MM.1S (cell line): Measurements from ENCODE around the gene APOBEC2.

ENCODE experiments used
- DNase-seq: peaks from one replicate; pipeline ENCODE4 v3.0.0-alpha.2; 2015
- H2AFZ ChIP-seq: fragments of 300-600 bp; sonication (generic); 2 replicates; pipeline ENCODE4 v1.6.0; 2016; ENCODE audit warnings: antibody characterized with exemption, low read length
- H3F3A ChIP-seq: fragments of 300-600 bp; sonication (generic); 2 replicates; pipeline ENCODE4 v1.6.1; 2016; ENCODE audit warnings: mild to moderate bottlenecking, antibody characterized with exemption, low read length, moderate library complexity, mixed read lengths; ENCODE audit not compliant: insufficient read depth
- H3K27ac ChIP-seq: fragments of 300-600 bp; sonication (generic); 2 replicates; pipeline ENCODE4 v1.5.1; 2016; ENCODE audit warnings: mild to moderate bottlenecking, low read length
- H3K27me3 ChIP-seq: fragments of 300-600 bp; sonication (generic); replicated peaks from 2 replicates; pipeline ENCODE4 v1.6.0; 2016; ENCODE audit warnings: low read length; ENCODE audit not compliant: insufficient read depth
- H3K36me3 ChIP-seq: fragments of 300-600 bp; sonication (generic); replicated peaks from 2 replicates; pipeline ENCODE4 v1.6.1; 2016; ENCODE audit warnings: mild to moderate bottlenecking, low read length, mixed read lengths; ENCODE audit not compliant: insufficient read depth
- H3K4me1 ChIP-seq: fragments of 300-600 bp; sonication (generic); 2 replicates; pipeline ENCODE4 v1.6.1; 2016; ENCODE audit warnings: low read length, mixed read lengths
- H3K4me2 ChIP-seq: fragments of 300-600 bp; sonication (generic); 2 replicates; pipeline ENCODE4 v1.6.0; 2016; ENCODE audit warnings: low read depth, low read length
- H3K4me3 ChIP-seq: fragments of 300-600 bp; sonication (generic); 2 replicates; pipeline ENCODE4 v1.5.1; 2016; ENCODE audit warnings: low read length, mixed read lengths
- H3K79me2 ChIP-seq: fragments of 300-600 bp; sonication (generic); 2 replicates; pipeline ENCODE4 v1.6.1; 2016; ENCODE audit warnings: mixed run types, low read length, mixed read lengths
- H3K9ac ChIP-seq: fragments of 300-600 bp; sonication (generic); 2 replicates; pipeline ENCODE4 v1.6.1; 2016; ENCODE audit warnings: low read length, mixed read lengths
- H3K9me2 ChIP-seq: fragments of 300-600 bp; sonication (generic); replicated peaks from 2 replicates; pipeline ENCODE4 v1.6.1; 2016; ENCODE audit warnings: mild to moderate bottlenecking, low read length, mixed read lengths; ENCODE audit not compliant: insufficient read depth
- H3K9me3 ChIP-seq: fragments of 300-600 bp; sonication (generic); replicated peaks from 2 replicates; pipeline ENCODE4 v1.6.1; 2016; ENCODE audit warnings: mild to moderate bottlenecking, low read length, mixed read lengths; ENCODE audit not compliant: insufficient read depth
- H4K20me1 ChIP-seq: fragments of 300-600 bp; sonication (generic); 2 replicates; pipeline ENCODE4 v1.6.1; 2016; ENCODE audit warnings: mild to moderate bottlenecking, low read length, moderate library complexity, mixed read lengths; ENCODE audit not compliant: insufficient read depth
- CTCF ChIP-seq: fragments of 300-600 bp; sonication (generic); IDR thresholded peaks from 2 replicates; pipeline ENCODE4 v1.5.1; 2016; ENCODE audit warnings: antibody characterized with exemption, low read length, mixed read lengths
- EZH2 ChIP-seq: fragments of 300-600 bp; sonication (generic); optimal IDR thresholded peaks from 2 replicates; pipeline ENCODE3; 2017; ENCODE audit warnings: low read depth, mild to moderate bottlenecking, antibody characterized with exemption, low read length, mixed read lengths
- EZH2phosphoT487 ChIP-seq: fragments of 300-600 bp; sonication (generic); IDR thresholded peaks from 2 replicates; pipeline ENCODE4 v1.6.1; 2018; ENCODE audit warnings: antibody characterized with exemption, low read length

APOBEC2 gene

GRCh38 chr6:41047745-41048732, 5.0 kb upstream of the APOBEC2 start:
- Histone ChIP-seq H3K27me3 (no peaks in the 10 kb centered on the region), H2AFZ (no peak overlapping the region), H4K20me1 (no peaks in the 10 kb centered on the region), H3K79me2 (no peaks in the 10 kb centered on the region), H3F3A (no peaks in the 10 kb centered on the region), H3K9me3 (no peaks in the 10 kb centered on the region), H3K27ac (no peak overlapping the region), H3K9ac (no peak overlapping the region), H3K36me3 (no peaks in the 10 kb centered on the region), H3K4me2 (no peak overlapping the region), H3K9me2 (no peaks in the 10 kb centered on the region), H3K4me3 (no peak overlapping the region), H3K4me1 (peaks cover 7% of the 10 kb centered on the region; the same call in 1 of the 2 replicates)
- DNase-seq, result no peak
- TF ChIP-seq EZH2 (no peak), CTCF (no peak), EZH2phosphoT487 (no peak)

GRCh38 chr6:41049521-41049920, 3.5 kb upstream of the APOBEC2 start:
- no peaks in the 10 kb centered on the region for H3F3A ChIP-seq
- no peaks in the 10 kb centered on the region for H3K79me2 ChIP-seq
- H3K9me2 ChIP-seq, result no peaks in the 10 kb centered on the region
- no peak overlapping the region for H2AFZ ChIP-seq
- TF ChIP-seq CTCF, result no peak
- no peaks in the 10 kb centered on the region for H3K27me3 ChIP-seq
- H3K4me3 ChIP-seq, result no peak overlapping the region
- H3K4me1 ChIP-seq, result peaks cover 8% of the 10 kb centered on the region
- H3K27ac ChIP-seq, result no peak overlapping the region
- no peaks in the 10 kb centered on the region for H3K9me3 ChIP-seq
- no peaks in the 10 kb centered on the region for H3K36me3 ChIP-seq
- H3K4me2 ChIP-seq, result no peak overlapping the region
- no peak overlapping the region for H3K9ac ChIP-seq
- no peak for DNase-seq
- H4K20me1 ChIP-seq, result no peaks in the 10 kb centered on the region

GRCh38 chr6:41049955-41050354, 3.0 kb upstream of the APOBEC2 start:
- Histone ChIP-seq H3F3A (no peaks in the 10 kb centered on the region), H3K9ac (no peak overlapping the region)
- no peak for DNase-seq

More at GRCh38 chr6:41049955-41050354, 3.0 kb upstream of the APOBEC2 start:
- Histone ChIP-seq H3K4me1 (peaks cover 13% of the 10 kb centered on the region), H3K4me2 (no peak overlapping the region), H3K9me3 (no peaks in the 10 kb centered on the region), H3K27me3 (no peaks in the 10 kb centered on the region), H3K36me3 (no peaks in the 10 kb centered on the region), H3K4me3 (no peak overlapping the region), H3K9me2 (no peaks in the 10 kb centered on the region), H2AFZ (no peak overlapping the region), H4K20me1 (no peaks in the 10 kb centered on the region), H3K79me2 (no peaks in the 10 kb centered on the region), H3K27ac (no peak overlapping the region)
- TF ChIP-seq EZH2phosphoT487, result no peak
- no peak for TF ChIP-seq CTCF
- no peak for TF ChIP-seq EZH2
